ENCODE results near the gene SLC6A12.

Gene SLC6A12

GRCh38 chr12:212715-213526 lies 1.0 kb downstream of the SLC6A12 start:
- DNase-seq = no peak

GRCh38 chr12:212415-212714 lies 1.6 kb downstream of the SLC6A12 start:
- no peak for DNase-seq

- DNase-seq = no peak
These were observed 2.1 kb downstream of the SLC6A12 start for GRCh38 chr12:211639-212414.

- no peak for DNase-seq
These were observed 2.9 kb downstream of the SLC6A12 start for GRCh38 chr12:211142-211465.

DNA sequence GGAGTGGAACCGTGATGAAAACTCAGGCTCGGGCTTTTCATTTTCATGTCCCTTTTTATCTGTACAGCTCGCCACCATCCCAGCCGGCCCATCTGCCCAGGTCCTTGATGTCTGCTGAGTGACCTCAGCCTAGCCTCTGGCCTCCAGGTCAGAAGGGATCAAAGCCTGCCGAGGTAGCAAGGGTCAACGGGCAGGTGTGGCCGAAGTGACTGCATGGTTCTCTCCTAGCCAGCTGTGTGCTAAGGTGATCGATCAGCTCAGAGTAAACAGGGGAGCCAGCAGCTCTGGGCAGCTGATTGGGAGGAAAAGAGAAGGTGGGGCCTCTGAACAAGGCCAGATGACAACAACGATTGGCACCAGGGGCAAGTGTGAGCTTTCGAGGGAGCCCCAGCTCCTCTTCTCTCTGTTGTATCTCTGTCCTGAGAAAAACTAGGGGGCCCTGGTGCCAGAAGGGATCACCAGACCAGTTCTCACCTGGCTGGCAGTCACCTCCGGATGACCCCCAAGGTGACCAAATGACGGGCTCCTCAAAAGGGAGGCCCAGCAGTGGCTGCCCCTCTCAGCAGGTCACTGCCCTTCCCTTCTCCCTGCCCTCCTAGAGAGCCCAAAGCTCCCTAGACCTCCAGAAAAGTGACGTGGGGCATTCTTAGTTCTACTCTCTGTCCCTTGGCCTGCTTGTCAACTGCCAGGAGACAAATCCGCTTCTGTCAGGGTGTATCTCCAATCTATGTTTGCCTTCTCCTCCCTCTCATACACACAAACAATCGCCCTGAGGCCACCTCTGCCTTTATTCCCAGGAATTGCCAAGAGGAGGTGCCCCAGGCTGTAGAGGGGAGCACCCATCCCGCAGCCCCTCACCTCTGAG lies 3.4 kb downstream of the SLC6A12 start:
- no peak for DNase-seq

DNA sequence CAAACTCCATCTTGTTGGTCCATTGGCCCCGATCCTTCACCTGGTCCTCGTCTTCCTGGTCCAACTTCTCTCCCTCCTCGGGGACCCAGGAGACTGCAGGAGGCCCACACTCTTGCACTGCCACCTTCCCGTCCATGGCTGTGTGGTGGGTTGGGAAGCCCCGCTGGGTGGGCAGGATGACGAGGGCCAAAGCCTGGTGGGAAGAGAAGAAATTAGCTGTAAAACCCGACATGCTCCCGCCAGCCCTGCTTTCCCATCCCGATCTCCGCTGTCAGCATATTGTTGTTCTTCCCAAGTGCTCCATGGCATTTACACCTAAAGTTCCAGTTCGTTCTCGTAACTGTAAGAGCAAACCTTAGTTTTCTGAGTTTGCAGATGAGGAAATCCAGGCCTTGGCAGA lies 4.1 kb downstream of the SLC6A12 start:
- DNase-seq = no peak

DNA sequence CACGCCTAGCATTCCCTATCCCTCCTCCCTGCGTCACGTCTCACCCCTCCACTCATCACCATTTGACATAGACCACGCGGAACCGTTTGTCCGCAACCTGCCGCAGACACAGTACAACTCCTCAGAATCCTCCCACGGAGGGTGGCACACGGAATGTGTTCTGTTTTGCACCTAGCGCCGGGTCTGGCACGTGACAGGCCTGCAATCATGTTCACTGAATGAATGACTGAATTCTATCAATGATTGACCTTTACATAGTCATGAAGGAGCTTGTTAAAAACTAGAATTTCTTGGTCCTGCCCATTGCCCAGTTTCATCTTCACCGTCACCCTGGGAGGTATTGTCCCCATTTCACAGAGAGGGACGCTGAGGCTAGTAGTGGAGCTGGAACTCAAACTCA lies 4.7 kb downstream of the SLC6A12 start:
- no peak for DNase-seq

GRCh38 chr12:208813-209212 lies 5.1 kb downstream of the SLC6A12 start:
- DNase-seq = no peak

GRCh38 chr12:207804-208203 lies 6.2 kb downstream of the SLC6A12 start:
- DNase-seq = no peak

GRCh38 chr12:206746-207440 lies 7.1 kb downstream of the SLC6A12 start:
- no peak for DNase-seq

DNA sequence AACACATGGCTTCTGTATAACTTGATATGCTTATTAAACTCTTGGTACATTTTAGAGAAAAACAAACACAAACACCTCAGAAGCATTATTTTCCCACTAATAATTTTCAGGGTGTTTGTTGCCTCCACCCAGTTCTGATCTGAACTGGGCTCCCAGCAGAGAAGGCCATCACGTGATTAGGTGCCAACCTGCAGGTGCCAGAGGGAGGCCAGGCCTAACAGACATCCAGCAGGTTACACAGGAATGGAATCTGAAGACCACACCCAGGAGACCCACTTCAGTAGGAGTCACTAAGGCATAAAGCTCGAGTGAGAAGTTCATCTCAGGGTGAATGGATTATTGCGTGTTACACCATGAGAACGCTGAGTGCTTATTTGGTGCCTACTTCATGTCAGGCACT lies 8.9 kb downstream of the SLC6A12 start:
- no peak for DNase-seq

GRCh38 chr12:204261-204678 lies 9.7 kb downstream of the SLC6A12 start:
- DNase-seq = no peak

DNA sequence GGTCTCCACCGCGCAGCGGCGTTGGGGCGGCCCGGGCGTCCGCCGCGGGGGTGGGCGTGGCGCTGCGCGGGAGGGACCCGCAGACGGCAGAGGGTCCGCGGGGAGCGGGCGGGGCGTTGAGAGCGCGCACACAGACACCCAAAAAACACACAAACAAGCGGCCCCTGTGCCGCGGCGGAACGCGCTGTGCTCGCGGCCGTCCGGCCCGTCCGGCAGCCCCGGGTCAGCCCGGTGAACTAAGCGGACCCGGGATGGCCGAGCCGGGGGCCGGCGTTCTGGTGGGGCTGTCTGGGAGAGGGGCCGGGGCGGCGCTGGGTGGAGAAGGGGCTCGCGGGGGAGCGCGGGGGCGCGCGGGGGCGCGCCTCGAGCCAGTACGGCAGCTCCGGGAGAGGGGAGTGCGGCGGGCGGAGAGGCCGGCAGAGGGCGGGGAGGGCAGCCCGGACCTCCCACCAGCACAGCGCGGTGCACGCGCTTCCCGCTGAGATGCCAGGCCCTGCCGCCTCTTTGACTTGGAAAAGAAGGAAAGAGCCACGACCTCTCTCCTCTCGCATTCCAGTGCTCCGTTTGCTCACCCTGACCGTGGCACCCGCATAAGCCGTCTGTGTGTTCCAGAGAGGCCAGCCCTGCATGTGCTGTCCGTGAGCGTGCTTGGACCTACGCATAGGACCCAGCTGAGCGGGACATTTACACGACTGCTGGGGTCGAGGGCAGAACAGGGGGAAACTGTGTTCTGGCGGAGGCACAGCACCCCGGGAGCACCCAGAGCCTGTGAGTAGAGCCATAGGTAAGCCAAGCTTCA lies 10.3 kb downstream of the SLC6A12 start:
- DNase-seq = no peak

DNA sequence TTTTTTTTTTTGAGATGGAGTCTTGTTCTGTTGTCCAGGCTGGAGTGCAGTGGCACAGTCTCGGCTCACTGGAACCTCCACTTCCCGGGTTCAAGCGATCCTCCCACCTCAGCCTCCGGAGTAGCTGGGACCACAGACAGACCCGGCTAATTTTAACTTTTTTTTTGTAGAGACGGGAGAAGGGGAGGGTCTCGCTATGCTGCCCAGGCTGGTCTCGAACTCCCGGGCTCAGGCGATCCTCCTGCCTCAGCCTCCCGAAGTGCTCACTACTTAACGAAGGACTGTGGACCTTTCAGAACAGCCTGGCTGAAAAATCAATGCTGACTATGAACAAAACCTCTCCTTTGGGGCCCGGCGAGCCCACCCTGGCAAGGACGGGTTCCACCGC lies 10.9 kb downstream of the SLC6A12 start:
- DNase-seq = no peak

DNA sequence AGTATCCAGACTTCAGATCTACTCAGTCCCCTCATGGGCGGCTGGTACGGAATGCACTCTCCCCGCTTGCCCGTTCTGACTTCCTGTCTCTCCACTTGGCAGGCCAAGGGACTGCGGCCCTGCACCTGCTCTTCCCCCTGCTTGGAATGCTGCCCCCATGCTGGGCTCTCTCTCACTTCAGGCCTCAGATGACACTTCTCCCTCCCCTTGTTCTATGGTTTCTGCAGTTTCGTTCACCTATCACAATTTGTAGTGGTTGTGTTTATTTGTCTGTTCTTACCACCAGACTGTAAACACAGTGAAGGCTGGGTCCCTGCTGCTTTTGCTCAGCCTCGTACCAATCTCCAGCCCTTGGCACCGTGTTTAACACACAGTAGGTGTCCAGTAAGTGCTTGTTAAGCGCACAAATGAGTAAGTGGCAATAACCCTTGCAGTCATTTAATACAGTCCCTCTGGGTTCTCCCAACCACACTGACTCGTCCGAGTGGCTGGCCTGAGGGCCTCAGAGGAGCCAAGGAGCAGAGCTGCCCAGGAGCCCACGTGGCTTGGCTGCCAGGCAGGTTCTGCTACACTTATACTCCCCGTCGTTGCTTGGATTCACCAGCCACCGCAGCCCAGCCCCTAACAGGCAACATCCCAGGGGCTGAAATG lies 11.8 kb downstream of the SLC6A12 start:
- DNase-seq = no peak

DNA sequence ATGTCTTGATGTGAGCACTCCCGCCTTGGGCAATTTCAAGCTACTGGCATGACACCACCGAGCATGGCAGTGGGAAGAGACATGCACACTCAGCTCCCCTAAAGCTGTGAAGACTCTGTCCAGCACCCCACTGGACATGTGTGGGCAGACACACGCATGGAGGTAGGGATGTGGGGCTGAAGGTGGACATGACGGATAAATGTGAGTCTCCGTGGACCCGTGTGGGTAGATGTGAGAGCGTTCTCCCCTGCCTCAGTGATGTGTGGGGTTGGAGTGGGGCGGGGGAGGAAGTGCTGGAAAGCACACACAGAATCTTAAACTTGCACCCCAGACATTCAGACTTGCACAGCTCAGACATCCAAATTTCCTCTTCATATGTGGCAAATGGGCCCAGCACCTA lies 12.6 kb downstream of the SLC6A12 start:
- DNase-seq = no peak

- no peak for DNase-seq
These were observed 15.3 kb downstream of the SLC6A12 start for GRCh38 chr12:198705-199104.

GRCh38 chr12:197911-198695 lies 15.9 kb downstream of the SLC6A12 start:
- DNase-seq = no peak

DNA sequence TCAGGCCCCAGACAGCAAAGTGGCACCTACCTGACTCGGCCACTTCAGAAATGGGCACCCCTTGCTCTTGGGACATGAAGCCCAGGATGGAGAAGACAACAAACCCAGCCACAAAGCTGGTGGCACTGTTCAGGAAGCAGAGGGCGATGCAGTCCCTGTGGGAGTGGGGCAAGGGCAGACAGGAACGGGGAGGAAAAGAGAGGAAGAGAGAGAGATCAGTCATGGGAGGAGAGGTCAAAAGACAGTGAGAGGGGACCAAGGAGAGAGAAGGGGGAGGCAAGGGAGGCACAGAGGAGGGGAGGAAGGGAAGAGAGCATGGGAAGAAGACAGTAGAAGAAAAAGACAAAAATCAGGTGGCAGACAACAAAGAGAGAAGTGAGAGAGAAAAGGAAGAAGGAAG lies 16.6 kb downstream of the SLC6A12 start:
- no peak for DNase-seq

DNA sequence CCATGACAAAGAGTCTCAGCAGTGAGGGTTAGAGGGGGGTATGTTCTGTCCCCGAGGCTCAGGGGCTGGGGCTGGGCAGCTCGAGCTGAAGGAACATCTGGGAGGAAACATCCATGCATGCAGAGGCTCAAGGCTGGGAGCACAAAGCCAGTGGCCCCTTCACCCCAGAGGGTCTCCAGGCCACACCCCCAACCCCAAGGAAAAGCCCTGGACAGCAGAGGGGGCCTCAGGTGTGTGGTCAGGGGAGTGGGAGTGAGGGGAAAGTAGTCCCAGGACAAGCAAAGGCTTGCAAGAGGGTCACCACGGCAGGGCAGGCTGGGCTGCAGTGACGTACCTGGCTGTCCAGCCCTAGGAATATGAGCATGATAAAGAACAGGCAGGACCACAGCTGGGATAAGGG lies 17.5 kb downstream of the SLC6A12 start:
- no peak for DNase-seq

DNA sequence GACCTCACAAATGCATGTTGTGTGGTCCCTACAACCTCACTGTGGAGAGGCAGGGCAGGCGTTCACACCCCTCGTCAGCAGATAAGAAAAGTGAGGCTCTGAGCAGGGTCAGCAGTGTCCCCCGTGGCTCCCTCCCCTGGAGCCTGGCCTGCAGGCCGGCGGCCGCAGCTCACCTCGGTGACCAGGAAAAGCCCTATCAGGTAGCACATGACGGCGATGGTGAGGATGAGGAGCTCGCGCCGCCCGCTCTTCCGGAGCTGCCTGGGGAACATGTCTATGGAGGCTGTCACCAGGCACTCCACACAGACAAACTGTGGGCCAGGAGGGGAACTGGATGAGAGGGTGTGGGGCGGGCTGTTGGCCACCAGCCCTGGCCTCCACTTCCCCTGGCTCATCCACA lies 18.0 kb downstream of the SLC6A12 start:
- no peak for DNase-seq
